Measurements from ENCODE around the gene RCHY1.
"Not testable (repeated sequence)": the region's sequence is repeated elsewhere in the genome, so short reads cannot be mapped to it uniquely, and the experiment has no call there.

The RCHY1 gene

DNA sequence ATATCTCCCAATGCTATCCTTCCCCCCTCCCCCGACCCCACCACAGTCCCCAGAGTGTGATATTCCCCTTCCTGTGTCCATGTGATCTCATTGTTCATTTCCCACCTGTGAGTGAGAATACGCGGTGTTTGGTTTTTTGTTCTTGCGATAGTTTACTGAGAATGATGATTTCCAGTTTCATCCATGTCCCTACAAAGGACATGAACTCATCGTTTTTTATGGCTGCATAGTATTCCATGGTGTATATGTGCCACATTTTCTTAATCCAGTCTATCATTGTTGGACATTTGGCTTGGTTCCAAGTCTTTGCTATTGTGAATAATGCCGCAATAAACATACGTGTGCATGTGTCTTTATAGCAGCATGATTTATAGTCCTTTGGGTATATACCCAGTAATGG, 5.2 kb upstream of the RCHY1 start:
- not testable (repeated sequence) for DNase-seq (ENCODE audit: extremely low read depth in 1 of 2, low read depth in 1 of 2)

DNA sequence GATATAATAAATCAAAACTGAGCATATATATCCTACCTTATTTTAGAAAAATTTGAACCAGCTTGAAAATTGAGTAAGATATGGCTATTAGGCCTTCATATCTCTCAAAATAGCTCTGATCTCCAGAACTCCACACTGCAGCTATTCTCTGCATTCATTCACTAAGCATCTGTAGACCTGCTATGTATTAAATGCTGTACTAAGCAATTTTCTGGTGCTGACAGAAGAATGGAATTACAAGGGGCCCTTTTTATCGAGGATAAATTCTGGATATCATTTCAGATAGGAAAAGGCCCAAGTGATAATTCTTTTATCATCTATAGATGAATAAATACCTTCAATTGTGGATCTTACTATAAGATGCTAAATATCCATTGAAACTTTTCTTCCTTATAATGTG, 1.9 kb upstream of the RCHY1 start:
- DNase-seq (ENCODE audit: extremely low read depth in 1 of 2, low read depth in 1 of 2) = no peak

DNA sequence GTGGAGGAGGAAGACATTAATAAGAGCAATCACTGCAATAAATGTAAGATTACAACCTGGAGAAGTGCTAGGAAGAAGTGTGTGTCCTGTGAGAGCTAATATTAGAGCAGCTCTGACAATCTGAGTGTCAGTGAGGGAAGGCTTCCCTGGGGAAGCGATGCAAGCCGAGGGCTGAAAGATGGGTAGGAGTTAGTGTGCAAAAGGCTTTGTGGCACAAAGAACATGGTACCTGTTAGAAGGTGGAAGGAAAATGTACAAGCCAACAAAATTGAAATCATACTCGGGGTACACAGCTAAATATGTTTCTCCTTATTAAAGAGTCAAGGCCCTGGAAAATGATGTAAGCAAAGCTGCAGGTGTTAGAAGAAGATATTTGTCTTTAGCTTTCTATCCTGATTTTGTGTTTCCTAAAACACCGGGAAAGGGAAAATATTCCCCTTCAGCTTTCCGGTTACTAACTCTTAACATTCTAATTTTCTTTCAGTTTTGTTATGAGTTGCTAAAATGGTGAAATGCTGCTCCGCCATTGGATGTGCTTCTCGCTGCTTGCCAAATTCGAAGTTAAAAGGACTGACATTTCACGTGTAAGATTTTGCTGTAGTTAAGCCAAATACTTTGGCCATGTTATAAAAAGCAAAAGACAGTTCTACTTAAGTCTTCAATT, 878 bp upstream of the RCHY1 start:
- no peak for DNase-seq (ENCODE audit: extremely low read depth in 1 of 2, low read depth in 1 of 2)

DNA sequence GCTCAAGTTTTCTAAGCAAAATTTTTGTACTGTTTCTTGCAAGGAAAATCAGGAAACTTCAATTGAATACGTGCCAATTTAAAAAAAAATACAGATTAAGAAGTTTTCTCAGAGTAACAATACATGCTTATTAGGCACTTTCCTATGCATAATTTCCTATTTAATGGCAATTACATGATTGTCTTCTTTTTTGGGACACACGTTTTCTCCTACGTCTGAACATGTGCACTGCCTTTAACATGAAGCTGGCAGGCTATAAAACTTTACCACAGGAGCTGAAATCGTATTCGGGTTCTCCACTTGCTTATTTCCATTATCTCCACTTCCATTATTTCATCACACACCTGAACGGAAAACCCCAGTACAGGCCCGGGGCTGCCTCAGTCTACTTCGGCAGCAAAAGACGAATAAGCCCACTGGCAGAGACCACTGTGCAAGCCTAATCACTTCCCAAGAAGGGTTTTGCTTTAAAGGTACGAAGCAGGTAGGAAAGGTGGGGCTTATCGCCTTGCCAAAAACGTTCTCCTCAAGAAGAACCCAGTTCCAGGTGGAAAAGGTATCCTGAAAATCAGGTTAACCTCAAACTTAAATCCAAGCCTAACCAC, 575 bp downstream of the RCHY1 start:
- no peak for DNase-seq (ENCODE audit: extremely low read depth in 1 of 2, low read depth in 1 of 2)

DNA sequence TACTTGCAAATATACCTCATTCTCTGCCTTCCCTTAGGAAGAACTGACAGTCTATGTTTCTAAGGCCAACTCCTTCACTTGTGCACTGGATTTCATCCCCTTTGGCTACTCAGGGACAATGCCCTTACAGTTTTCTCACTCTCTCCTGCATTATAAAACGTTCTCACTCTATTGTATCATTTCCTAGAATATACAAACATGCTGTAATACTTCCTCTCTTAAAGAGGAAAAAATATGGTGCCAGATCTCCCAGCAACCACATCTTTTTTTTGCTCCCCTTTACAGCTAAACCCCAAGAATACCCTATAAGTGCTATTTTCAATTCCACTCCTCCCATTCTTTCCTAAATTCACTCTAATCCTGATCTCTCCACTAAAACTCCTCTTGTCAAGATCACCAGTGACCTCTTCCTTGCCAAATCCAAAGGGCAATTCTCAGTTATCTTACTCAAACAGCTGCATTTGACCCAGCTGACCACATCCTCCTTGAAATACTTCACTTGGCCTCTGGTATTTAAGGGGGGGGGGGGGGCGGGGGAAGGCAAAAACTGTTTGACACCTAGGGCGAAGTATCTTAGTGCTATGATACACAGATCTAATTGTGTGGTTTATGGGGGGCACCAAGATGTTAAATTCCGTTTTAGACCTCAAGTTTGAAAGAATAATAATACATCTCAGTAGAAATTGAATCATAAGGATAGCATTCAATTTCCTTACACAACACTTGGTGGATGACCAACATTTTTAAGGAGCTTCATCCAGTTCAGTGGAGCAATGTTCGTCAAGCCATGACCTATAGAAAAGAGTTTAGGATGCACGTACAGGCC, 1.6 kb downstream of the RCHY1 start:
- DNase-seq (ENCODE audit: extremely low read depth in 1 of 2, low read depth in 1 of 2) = no peak

DNA sequence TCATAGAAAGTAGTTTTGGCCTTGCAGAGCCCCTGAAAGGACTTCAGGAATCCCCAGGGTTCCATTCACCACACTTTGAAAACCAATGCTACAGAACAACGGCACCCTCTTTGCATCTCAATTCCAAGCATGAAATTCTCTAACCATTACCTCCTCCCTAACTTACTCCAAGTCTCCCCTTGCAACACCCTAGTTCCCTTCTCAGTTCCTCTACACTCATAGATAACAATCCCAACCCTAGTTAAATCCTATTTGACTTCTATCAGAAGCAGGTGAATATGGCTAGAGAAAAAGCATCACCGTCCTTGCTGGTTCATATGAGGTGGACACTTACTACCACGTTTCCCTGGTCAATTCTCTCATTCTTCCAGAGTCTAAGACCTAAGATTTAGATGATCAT, 2.4 kb downstream of the RCHY1 start:
- no peak for DNase-seq (ENCODE audit: extremely low read depth in 1 of 2, low read depth in 1 of 2)

DNA sequence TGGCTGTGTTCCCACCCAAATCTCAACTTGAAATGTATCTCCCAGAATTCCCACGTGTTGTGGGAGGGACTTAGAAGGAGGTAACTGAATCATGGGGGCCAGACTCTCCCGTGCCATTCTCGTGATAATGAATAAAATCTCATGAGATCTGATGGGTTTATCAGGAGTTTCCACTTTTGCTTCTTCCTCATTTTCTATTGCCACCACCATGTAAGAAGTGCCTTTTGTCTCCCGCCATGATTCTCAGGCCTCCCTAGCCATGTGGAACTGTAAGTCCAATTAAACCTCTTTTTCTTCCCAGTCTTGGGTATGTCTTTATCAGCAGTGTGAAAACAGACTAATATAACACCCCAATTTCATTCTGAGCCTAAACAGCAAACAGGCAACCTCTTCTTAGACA, 4.6 kb downstream of the RCHY1 start:
- DNase-seq (ENCODE audit: extremely low read depth in 1 of 2, low read depth in 1 of 2) = not testable (repeated sequence)

DNA sequence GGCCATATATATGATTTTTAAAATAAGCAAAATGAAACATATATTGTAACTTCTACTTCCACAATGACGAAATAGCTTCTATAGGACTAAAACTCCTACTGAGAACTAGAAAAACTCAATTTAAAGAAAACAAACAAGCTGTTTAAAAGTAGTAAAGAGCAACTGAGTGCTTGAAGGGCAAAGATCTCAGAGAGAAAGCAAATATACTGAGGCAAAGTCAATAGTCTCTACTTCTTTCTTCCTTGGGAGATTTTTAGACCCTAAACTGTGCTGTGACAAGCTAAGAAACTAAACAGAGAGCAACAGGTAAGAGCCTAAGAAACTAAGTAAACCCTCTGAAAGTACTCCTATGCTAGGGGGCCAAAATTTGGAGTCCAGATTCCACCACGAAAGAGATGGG, 8.6 kb downstream of the RCHY1 start:
- DNase-seq (ENCODE audit: extremely low read depth in 1 of 2, low read depth in 1 of 2) = no peak

DNA sequence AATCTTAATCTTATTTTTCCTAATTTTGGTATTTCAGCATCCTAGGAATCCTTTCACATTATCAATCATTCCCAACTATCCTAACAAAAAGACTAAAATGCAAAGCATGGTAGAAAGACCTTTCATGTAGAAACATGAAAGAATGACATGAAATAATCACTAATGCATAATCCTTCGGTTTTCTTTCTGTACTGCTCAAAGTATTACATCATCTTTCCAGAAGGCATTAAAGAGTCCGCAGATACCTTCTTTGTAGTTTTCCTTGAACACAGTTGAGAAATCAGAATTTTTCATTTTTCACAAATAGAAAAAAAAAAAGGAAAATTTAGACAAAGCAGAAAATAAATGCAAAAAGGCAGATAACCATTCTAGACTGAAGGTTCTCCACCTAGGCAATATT, 11.5 kb downstream of the RCHY1 start:
- no peak for DNase-seq (ENCODE audit: extremely low read depth in 1 of 2, low read depth in 1 of 2)

DNA sequence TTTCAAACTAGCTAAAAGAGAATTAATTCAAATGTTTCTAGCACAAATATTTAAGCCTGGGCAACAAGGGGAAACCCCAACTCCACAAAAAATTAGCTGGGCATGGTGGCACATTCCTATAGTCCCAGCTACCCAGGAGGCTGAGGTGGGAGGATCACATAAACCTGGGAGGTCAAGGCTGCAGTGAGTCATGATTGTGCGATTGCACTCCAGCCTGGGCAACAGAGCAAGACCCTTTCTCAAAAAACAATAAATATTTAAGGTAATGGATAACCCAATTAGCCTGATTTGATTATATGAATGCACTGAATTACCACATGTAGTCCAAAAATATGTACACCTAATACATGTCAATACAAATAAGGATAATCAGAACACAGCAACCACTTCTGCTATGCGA, 14.3 kb downstream of the RCHY1 start:
- DNase-seq (ENCODE audit: extremely low read depth in 1 of 2, low read depth in 1 of 2) = no peak

DNA sequence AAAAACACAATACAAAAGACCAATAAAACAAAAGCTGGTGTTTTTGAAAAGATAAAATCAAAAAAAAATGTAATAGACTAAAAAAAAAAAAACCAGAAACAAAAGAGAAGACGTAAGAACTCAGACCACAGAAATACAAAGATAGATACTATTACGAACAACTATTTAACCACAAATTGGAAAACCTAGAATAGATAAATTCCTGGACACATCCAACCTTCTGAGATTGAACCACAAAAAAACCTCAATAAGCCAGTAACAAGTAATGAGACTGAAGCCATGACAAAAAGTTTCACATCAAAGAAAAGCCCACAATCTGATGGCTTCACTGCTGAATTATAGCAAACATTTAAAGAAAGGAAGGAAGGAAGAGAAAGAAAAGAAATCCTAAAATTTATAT, 16.2 kb downstream of the RCHY1 start:
- no peak for DNase-seq (ENCODE audit: extremely low read depth in 1 of 2, low read depth in 1 of 2)

DNA sequence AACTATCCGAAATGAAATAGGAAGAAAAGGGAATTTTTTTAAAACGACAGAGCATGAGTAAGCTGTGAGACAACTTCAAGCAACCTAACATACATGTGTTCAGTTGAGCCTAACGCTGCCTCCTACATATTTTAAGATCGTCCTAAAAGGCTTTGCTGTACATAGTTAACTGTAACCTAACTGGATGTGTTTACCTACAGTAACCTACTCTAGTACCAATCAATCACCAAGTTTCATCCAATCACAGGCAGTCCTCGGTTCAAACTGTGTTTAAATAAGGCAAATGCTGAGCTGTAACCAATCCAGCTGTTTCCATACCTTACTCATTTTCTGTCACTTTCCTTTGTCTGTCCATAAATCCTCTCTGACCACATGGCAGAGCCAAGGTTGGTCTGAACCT, 17.1 kb downstream of the RCHY1 start:
- DNase-seq (ENCODE audit: extremely low read depth in 1 of 2, low read depth in 1 of 2) = no peak

DNA sequence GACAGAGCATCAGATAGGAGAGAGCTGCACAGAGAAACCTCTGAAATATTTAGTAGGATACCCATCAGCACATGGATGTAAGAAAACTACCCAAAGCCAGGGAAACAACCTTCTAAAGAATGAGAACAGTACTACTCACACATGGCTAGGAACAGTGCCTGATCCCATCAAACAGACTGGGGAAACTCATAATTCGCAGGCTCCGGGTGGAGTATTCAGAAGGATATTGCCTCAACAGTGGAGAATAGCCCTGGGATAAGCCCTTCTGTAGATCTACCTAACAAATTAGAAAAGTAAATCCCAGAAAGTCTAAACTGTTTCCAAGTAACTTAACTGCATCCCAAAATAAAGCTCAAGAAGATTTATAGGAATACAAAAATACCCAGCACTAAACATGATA, 17.8 kb downstream of the RCHY1 start:
- DNase-seq (ENCODE audit: extremely low read depth in 1 of 2, low read depth in 1 of 2) = no peak

DNA sequence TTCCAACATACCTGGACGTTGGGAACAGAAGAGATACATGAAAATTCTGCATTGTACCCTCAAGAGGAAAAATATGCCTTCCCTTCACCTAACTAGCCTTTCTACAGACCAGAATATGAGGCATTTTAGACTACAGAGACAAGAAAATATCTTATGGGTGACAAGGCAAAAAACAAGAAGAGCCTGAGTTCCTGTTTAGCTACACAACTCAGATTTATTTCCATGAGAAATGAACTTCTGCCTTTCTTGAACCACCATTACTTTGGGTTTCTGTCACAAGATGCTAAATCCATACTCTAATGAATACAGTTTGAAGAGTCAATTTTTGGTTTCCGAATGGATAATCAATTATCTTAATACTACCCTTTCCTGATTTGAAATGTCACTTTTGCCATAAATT, 18.7 kb downstream of the RCHY1 start:
- no peak for DNase-seq (ENCODE audit: extremely low read depth in 1 of 2, low read depth in 1 of 2)

DNA sequence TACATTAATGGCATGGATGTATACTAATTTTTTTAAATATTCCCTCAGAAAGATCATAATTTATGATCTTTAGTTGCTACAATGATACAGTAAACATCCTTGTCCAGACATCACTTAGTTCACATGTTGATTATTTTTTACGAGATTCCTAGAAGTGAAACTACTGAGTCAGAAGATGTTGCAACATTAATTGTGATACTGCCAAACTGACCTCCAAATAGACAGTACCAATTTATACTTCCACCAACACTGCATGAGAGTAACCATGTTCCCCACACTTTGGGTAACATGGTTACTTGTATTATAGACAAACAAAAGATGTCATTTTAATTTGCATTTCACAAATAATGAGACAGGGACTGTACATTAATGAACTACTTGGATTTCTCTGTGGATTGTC, 19.6 kb downstream of the RCHY1 start:
- no peak for DNase-seq (ENCODE audit: extremely low read depth in 1 of 2, low read depth in 1 of 2)

DNA sequence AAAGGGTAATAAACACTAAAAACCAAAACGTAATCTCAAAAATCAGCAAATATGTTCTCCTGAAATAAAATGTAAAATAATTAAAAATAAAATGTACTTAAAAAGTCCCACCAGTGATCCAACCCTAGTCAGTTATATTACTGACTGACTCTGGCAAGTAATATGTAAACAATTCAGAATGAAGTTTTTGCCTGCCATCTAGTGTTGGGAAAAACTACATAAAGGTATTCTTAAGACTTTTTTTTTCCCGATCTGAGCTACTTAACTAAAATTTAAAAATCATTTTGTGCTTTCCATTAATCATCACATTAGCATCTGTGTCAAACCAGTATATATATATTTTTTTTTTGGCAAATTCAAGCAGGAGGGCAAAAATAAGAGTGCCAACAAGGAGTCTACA, 24.0 kb downstream of the RCHY1 start:
- no peak for DNase-seq (ENCODE audit: extremely low read depth in 1 of 2, low read depth in 1 of 2)

DNA sequence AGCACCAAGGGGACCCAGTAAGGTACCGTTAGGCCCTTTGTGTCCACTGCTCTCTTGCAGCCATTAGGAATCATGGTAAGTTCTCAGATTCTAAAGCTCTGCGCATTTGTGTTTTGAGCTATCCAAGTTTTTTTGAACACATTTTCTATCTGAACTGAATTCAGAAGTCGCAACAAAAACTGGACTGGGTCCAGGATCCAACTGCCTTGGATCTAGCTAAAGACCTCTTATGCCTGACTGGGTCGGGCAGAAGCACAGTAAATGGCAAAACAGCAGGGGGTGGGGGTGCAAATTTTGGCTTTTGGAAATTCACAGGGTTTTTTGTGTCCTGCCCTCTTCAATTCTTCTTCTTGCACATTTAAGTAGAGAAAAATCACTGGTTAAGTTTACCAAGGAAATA, 30.0 kb downstream of the RCHY1 start:
- DNase-seq (ENCODE audit: extremely low read depth in 1 of 2, low read depth in 1 of 2) = no peak

DNA sequence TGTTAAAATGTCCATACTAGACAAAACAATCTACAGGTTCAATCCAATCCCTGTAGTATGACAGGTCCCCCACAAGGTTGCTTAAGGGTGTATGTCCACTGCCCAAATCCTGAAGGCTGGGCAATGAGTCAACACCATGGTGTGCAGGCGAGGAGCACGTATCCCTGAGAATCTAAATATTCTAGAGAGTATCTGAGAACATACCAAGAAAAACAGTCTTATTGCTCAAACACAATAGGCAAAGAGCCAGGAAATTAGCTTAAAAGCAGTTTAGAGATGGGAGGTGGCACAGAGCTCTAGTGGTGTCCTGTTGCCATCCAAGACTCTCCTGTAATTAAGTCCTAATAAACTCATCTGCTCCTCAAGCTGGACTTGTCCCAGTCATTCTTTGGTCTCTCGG, 37.0 kb downstream of the RCHY1 start:
- DNase-seq (ENCODE audit: extremely low read depth in 1 of 2, low read depth in 1 of 2) = no peak

DNA sequence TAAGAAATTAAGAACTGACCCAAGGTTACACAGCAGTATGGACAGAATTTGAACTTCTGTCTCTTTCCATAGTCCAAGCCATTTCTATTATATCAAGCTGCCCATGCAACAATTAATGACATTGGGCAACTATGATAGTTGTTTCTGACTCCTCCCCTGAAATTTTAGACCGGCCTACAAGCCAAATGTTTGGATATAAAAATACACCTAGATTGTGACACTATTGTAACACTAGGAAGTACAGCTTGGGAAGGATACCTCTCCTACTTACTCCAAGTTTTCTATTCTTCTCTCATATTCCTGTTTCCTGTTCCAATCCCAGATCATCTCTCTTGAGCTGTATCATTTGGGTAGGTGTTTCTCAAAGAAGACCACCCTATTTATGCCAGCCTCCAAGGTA, 43.5 kb downstream of the RCHY1 start:
- DNase-seq (ENCODE audit: extremely low read depth in 1 of 2, low read depth in 1 of 2) = no peak

DNA sequence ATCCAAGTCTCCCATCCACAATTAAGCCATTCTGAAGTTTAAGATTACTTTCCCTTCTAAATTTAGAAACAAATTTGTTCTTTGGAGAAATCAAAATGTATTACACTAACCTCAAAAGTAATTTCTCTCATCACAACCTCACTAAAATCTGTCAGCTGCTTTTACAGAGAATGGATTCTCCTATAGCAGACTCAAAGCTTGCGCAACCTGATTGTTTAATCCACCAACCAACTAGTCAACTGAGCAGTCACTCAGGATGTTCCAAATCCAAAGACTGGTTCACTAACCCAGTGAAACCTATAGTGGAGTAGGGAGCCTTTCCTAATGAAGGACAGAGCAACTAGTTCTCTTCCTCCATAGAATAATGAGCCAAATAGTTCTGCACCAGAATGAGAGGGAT, 44.3 kb downstream of the RCHY1 start:
- no peak for DNase-seq (ENCODE audit: extremely low read depth in 1 of 2, low read depth in 1 of 2)

DNA sequence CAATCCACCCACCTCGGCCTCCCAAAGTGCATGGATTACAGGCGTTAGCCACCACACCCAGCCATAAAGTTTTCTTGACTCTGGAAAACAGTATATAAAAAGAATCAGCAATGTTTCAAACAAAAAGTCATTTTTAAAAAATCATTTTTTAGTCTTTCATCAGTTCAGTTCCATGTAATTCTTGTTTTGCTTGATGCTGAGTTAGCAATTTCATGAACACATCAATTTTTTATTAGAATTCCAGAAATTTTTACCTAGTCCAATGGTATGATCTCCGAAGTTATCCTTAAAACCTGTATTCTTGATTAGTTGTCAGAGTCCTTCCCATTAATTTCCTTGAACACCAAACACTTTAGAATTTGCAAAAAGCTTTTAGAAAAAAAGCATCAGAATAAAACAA, 56.8 kb downstream of the RCHY1 start:
- DNase-seq (ENCODE audit: extremely low read depth in 1 of 2, low read depth in 1 of 2) = no peak

DNA sequence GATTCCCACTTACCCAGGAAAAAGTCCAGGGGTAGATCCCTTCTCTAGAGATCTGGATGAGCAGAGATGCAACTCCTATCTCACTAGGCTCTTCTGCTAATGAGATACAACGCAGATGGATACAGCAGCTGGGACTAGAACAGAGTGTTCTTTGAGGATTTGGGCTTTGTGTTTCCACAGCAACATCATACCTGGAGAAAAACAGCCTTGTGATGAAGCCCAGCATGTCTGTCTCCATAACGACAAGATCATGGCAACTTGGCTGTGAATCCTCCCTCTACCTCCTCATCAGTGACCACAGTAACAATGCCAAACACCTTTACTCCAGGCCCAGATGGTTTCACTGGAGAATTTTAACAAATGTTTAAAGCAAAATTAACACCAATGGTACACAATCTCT, 80.1 kb downstream of the RCHY1 start:
- DNase-seq (ENCODE audit: extremely low read depth in 1 of 2, low read depth in 1 of 2) = no peak
